ENCODE data around the gene DOCK6.
A peak's percentile ranks its signal among the peaks of the same experiment; 100 is the strongest.

The DOCK6 gene

DNA sequence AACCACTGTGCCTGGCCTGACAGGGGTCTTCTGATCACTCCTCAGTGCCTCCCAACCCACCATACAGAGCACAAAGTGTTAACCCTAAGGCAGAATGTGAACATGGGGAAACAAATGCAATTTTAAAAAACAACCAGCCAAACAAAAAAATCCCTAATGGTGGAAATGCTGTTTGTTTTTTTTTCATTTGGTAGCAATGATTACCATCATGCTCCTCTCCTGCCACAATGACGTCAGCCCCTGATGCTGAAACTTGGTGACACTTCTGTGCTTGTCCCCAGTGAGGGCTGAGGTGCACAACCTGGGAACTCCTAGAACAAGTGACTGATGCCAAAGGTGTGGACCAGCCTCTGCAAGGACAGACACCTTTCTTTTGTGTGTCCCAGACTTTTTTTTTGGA is 29.7 kb upstream of the DOCK6 start:
- Histone ChIP-seq H3K27ac (ENCODE audit: low read depth, low read length, severe bottlenecking) (no peak overlapping the region), H3K4me3 (ENCODE audit: extremely low read depth, insufficient read depth, low read length, poor library complexity, severe bottlenecking) (no peak overlapping the region), H3K9me3 (ENCODE audit: control insufficient read depth, low read length) (no peaks in the 10 kb centered on the region), H3K36me3 (ENCODE audit: control insufficient read depth, insufficient read depth, low read length) (no peaks in the 10 kb centered on the region), H3K4me1 (ENCODE audit: control insufficient read depth, insufficient read depth, low read length, poor library complexity, severe bottlenecking) (peaks cover 4% of the 10 kb centered on the region)
- 91 to 100% methylated on average over 1 of the region's 1 CpG for WGBS, 2 experiments (ENCODE audit: insufficient coverage in 2 of 2)

DNA sequence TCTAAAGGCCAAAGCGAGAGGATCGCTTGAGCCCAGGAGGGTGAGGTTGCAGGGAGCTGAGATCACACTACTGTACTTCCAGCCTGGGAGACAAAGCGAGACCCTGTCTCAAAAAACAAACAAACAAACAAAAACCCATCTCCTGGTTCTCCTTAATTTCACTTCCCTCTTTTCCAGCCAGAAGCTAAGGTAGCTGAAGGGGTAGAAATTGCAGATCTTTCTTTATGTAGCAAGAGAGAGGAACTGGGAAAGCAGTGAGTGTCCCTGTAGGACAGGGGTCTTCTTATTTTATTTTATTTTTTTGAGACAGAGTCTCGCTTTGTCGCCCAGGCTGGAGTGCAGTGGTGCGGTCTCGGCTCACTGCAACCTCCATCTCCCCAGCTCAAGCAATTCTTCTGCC is 29.1 kb upstream of the DOCK6 start:
- Histone ChIP-seq H3K4me3 (ENCODE audit: extremely low read depth, insufficient read depth, low read length, poor library complexity, severe bottlenecking) (no peak overlapping the region), H3K4me1 (ENCODE audit: control insufficient read depth, insufficient read depth, low read length, poor library complexity, severe bottlenecking) (peaks cover 4% of the 10 kb centered on the region), H3K27ac (ENCODE audit: low read depth, low read length, severe bottlenecking) (no peak overlapping the region), H3K9me3 (ENCODE audit: control insufficient read depth, low read length) (no peaks in the 10 kb centered on the region), H3K36me3 (ENCODE audit: control insufficient read depth, insufficient read depth, low read length) (no peaks in the 10 kb centered on the region)
- 96 to 97% methylated on average over 5 to 6 of the region's 7 CpGs for WGBS, 2 experiments (ENCODE audit: insufficient coverage in 2 of 2)

DNA sequence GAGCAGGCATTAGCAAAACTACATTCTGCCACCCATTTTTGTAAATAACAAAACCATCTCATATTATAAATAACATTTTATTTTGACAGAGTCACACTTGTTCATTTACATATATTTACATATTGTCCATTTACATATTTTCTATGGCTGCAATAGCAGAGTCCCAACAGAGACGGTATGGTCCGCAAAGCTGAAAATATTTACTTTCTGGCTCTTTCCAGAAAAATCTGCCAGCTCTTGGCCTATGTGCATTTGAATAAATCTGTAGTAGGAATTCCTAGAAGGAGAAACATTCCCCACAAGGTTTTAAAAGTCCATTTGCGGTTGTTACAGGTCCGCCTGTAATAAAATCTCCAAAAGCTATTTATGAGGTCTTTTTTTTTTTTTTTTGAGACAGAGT is 27.9 kb upstream of the DOCK6 start:
- Histone ChIP-seq H3K36me3 (ENCODE audit: control insufficient read depth, insufficient read depth, low read length) (no peaks in the 10 kb centered on the region), H3K4me1 (ENCODE audit: control insufficient read depth, insufficient read depth, low read length, poor library complexity, severe bottlenecking) (peaks cover 4% of the 10 kb centered on the region), H3K27ac (ENCODE audit: low read depth, low read length, severe bottlenecking) (no peak overlapping the region), H3K4me3 (ENCODE audit: extremely low read depth, insufficient read depth, low read length, poor library complexity, severe bottlenecking) (no peak overlapping the region), H3K9me3 (ENCODE audit: control insufficient read depth, low read length) (no peaks in the 10 kb centered on the region)
- 91% methylated on average over 4 of the region's 4 CpGs; no CpG with 5 or more reads in 1 of the 2 experiments for WGBS, 2 experiments (ENCODE audit: insufficient coverage in 2 of 2)

DNA sequence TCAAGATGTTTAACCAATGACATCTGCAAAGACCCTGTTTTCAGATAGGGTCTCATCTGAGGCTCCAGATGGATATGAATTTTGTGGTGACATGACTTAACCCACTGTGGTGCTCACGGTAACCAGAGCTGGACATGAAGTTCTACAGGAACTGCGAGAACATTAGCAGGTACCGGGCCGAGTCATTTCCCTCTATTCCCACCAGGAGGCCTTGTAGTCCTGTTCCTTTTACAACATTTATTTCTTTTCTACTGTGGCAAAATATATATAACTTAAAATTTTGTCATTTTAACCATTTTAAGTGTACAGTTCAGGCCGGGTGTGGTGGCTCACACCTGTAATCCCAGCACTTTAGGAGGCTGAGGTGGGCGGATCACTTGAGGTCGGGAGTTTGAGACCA is 26.0 kb upstream of the DOCK6 start:
- H3K27ac ChIP-seq (ENCODE audit: low read depth, low read length, severe bottlenecking) = no peak overlapping the region
- H3K4me3 ChIP-seq (ENCODE audit: extremely low read depth, insufficient read depth, low read length, poor library complexity, severe bottlenecking) = no peak overlapping the region
- WGBS, 2 experiments (ENCODE audit: insufficient coverage in 2 of 2) = 74 to 84% methylated on average over 4 to 6 of the region's 7 CpGs

DNA sequence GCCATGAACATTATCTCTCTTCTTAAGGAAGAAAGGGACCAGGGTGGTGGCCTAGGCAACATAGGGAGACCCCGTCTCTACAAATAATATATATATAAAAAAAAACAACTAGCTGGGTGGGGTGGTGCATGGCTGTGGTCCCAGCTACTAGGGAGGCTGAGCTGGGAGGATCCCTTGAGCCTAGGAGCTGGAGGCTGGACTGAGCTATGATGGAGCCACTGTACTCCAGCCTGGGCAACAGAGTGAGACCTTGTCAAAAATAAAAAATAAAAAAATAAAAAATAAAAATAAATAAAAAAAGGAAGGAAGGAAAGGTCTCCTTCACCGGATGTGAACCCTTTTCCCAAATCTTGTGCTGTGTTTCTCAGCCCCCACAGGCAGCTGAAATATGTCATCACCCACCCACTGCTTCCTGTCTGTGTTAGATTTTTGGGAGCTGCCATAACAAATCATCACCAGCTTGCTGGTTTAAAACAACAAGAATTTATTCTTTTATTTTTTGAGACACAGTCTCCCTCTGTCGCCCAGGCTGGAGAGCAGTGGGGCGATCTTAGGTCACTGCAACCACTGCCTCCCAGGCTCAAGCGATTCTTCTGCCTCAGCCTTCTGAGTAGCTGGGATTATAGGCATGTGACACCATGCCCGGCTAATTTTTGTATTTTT is 24.1 kb upstream of the DOCK6 start:
- no peak overlapping the region for H3K4me3 ChIP-seq (ENCODE audit: extremely low read depth, insufficient read depth, low read length, poor library complexity, severe bottlenecking)
- no peaks in the 10 kb centered on the region for H3K9me3 ChIP-seq (ENCODE audit: control insufficient read depth, low read length)
- H3K27ac ChIP-seq (ENCODE audit: low read depth, low read length, severe bottlenecking) = no peak overlapping the region
- H3K4me1 ChIP-seq (ENCODE audit: control insufficient read depth, insufficient read depth, low read length, poor library complexity, severe bottlenecking) = no peaks in the 10 kb centered on the region
- no peaks in the 10 kb centered on the region for H3K36me3 ChIP-seq (ENCODE audit: control insufficient read depth, insufficient read depth, low read length)
- 80 to 95% methylated on average over 3 to 4 of the region's 6 CpGs for WGBS, 2 experiments (ENCODE audit: insufficient coverage in 2 of 2)

More for the DNA sequence above, 26.0 kb upstream of the DOCK6 start:
- Histone ChIP-seq H3K9me3 (ENCODE audit: control insufficient read depth, low read length) (no peaks in the 10 kb centered on the region), H3K36me3 (ENCODE audit: control insufficient read depth, insufficient read depth, low read length) (no peaks in the 10 kb centered on the region), H3K4me1 (ENCODE audit: control insufficient read depth, insufficient read depth, low read length, poor library complexity, severe bottlenecking) (no peaks in the 10 kb centered on the region)

DNA sequence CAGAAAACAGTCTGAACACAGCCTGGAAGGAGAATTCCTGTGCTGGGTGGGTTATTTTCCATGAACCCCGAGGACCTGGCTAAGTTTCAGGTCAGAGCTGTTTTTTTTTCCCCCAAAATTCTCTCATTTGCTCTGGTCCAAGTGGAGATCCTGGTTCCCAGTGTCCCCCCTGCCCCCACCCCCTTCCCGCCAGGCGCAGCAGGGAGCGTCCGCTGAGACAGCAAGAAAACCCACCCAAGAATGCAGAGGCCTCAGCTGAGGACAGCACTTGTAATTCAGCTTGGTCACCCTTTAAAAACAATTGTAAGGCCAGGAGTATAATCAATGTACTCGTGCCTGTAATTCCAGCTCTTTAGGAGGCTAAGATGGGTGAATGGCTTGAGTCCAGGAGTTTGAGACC is 22.2 kb upstream of the DOCK6 start:
- Histone ChIP-seq H3K4me3 (ENCODE audit: extremely low read depth, insufficient read depth, low read length, poor library complexity, severe bottlenecking) (no peak overlapping the region), H3K4me1 (ENCODE audit: control insufficient read depth, insufficient read depth, low read length, poor library complexity, severe bottlenecking) (no peaks in the 10 kb centered on the region), H3K9me3 (ENCODE audit: control insufficient read depth, low read length) (no peaks in the 10 kb centered on the region), H3K27ac (ENCODE audit: low read depth, low read length, severe bottlenecking) (no peak overlapping the region), H3K36me3 (ENCODE audit: control insufficient read depth, insufficient read depth, low read length) (no peaks in the 10 kb centered on the region)
- 40 to 78% methylated on average over 1 to 3 of the region's 6 CpGs for WGBS, 2 experiments (ENCODE audit: insufficient coverage in 2 of 2)

DNA sequence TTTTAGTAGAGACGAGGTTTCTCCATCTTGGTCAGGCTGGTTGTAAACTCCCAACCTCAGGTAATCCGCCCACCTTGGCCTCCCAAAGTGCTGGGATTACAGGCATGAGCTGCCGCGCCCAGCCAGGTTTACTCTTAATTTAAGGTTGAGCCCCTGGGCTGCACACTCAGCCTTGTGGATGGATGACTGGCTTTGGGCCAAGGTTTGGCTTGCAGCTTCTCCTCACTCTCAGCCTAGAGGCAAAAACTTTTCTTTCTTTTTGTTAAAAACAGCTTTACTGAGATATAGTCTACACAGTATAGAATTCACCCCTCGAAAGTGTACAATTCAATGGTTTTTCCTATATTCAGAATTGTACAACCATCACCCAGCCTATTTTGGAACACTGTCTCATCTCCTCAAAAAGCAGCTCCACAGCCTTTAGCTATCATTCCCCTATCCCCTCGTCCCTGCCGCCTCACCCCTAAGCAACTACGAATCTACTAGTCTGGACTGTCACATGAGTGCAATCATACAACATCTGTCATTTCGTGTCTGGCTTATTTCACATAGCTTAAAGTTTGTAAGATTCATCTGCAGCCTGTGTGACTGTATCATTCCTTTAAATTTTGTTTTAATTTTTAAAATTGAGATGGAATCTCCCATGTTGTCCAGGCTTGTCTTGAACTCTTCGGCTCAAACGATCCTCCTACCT is 19.2 kb upstream of the DOCK6 start:
- Histone ChIP-seq H3K9me3 (ENCODE audit: control insufficient read depth, low read length) (no peaks in the 10 kb centered on the region), H3K4me3 (ENCODE audit: extremely low read depth, insufficient read depth, low read length, poor library complexity, severe bottlenecking) (no peak overlapping the region), H3K36me3 (ENCODE audit: control insufficient read depth, insufficient read depth, low read length) (no peaks in the 10 kb centered on the region), H3K27ac (ENCODE audit: low read depth, low read length, severe bottlenecking) (no peak overlapping the region), H3K4me1 (ENCODE audit: control insufficient read depth, insufficient read depth, low read length, poor library complexity, severe bottlenecking) (no peaks in the 10 kb centered on the region)
- 87 to 91% methylated on average over 8 to 10 of the region's 11 CpGs for WGBS, 2 experiments (ENCODE audit: insufficient coverage in 2 of 2)

DNA sequence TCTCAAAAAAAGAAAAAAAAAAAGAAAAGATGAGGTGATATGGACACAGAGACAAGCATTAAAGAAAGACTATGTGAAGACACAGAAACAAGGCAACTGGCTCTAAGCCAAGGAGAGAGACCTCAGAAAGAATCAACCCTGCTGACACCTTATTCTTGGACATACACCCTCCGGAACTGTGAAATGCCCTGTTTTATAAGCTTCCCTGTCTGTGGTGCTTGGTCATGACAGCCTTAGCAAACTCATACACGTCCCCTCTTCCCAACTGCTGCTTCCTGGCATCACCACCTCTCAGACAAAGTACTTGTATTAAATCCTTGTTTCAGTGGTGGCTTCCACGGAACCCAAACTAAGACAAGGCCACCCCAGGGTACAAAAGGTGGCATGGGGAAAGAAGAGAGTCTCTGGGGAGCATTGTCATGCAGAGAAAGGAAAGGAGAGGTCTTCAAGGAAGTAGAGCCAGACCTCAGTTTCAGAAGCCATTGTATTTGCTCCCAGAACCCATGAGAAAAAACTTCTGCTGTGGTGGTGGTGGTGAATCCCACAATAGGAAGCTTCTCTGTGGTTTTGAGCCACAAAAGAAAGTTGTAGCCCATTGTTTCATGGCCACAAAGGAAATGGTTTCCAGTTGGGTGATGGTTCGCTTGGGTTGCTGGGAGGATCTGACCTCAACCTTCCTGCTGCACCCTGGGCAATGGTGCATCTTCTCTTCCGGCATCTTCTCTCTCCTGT is 17.3 kb upstream of the DOCK6 start:
- Histone ChIP-seq H3K4me3 (ENCODE audit: extremely low read depth, insufficient read depth, low read length, poor library complexity, severe bottlenecking) (no peak overlapping the region), H3K36me3 (ENCODE audit: control insufficient read depth, insufficient read depth, low read length) (no peaks in the 10 kb centered on the region), H3K27ac (ENCODE audit: low read depth, low read length, severe bottlenecking) (peak overlapping the region; percentile 73), H3K9me3 (ENCODE audit: control insufficient read depth, low read length) (no peaks in the 10 kb centered on the region), H3K4me1 (ENCODE audit: control insufficient read depth, insufficient read depth, low read length, poor library complexity, severe bottlenecking) (no peaks in the 10 kb centered on the region)
- WGBS, 2 experiments (ENCODE audit: insufficient coverage in 2 of 2) = 77 to 93% methylated on average over 3 of the region's 5 CpGs

DNA sequence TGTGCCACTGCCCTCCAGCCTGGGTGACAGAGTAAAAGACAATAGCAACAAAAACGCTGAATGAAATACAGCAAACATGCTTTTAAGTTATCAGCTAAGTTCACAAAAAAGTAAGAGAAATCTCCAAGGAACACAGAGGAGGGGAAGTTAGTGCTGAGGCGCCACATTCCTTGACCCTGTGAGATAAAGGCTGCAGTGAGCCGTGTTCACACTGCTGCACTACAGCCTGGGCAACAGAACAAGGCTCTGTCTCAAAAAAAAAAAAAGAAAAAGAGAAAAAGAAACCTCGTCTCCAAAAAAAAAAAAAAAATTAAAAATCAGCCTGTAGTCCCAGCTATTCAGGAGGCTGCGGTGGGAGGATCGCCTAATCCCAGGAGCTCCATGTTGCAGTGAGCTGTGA is 16.3 kb upstream of the DOCK6 start:
- no peaks in the 10 kb centered on the region for H3K9me3 ChIP-seq (ENCODE audit: control insufficient read depth, low read length)
- H3K27ac ChIP-seq (ENCODE audit: low read depth, low read length, severe bottlenecking) = no peak overlapping the region
- H3K36me3 ChIP-seq (ENCODE audit: control insufficient read depth, insufficient read depth, low read length) = no peaks in the 10 kb centered on the region
- no peaks in the 10 kb centered on the region for H3K4me1 ChIP-seq (ENCODE audit: control insufficient read depth, insufficient read depth, low read length, poor library complexity, severe bottlenecking)
- H3K4me3 ChIP-seq (ENCODE audit: extremely low read depth, insufficient read depth, low read length, poor library complexity, severe bottlenecking) = no peak overlapping the region
- WGBS, 2 experiments (ENCODE audit: insufficient coverage in 2 of 2) = 92% methylated on average over 2 of the region's 6 CpGs; no CpG with 5 or more reads in 1 of the 2 experiments

DNA sequence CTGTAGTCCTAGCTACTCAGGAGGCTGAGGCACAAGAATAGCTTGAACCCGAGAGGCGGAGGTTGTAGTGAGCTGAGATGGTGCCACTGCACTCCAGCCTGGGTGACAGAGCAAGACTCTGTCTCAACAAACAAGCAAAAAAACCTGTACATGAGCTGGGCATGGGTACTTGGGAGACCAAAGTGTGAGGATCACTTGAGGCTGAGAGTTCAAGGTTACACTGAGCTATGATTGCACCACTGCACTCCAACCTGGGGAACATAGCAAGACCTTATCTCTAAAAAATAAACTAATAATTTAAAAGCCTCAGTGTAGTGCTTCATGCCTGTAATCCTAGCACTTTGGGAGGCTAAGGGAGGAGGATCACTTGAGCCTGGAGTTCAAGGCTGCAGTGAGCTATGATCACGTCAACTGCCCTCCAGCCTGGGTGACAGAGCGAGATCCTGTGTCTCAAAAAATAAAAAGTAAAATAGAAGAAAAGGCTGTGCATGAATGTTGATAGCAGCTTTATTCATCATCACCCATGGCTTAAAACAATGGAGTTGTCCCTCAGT is 12.3 kb upstream of the DOCK6 start:
- Histone ChIP-seq H3K9me3 (ENCODE audit: control insufficient read depth, low read length) (no peaks in the 10 kb centered on the region), H3K4me3 (ENCODE audit: extremely low read depth, insufficient read depth, low read length, poor library complexity, severe bottlenecking) (no peak overlapping the region), H3K36me3 (ENCODE audit: control insufficient read depth, insufficient read depth, low read length) (no peaks in the 10 kb centered on the region), H3K4me1 (ENCODE audit: control insufficient read depth, insufficient read depth, low read length, poor library complexity, severe bottlenecking) (no peaks in the 10 kb centered on the region), H3K27ac (ENCODE audit: low read depth, low read length, severe bottlenecking) (no peak overlapping the region)
- WGBS, 2 experiments (ENCODE audit: insufficient coverage in 2 of 2) = 62 to 100% methylated on average over 2 to 3 of the region's 4 CpGs
